Breast epithelium (tissue), 3 donors: ENCODE results near the gene CLDN2.

Experiments
- POLR2A ChIP-seq: fragments of 450-650 bp; IDR thresholded peaks from one replicate; pipeline ENCODE4 v1.6.1; 2016; ENCODE audit warnings: antibody characterized with exemption, mild to moderate bottlenecking, moderate library complexity
- POLR2AphosphoS5 ChIP-seq, 3 donors: sonication (generic); formaldehyde crosslinking; IDR thresholded peaks; one replicate each; pipeline ENCODE4 v1.6.1; 2017; ENCODE audit warnings: antibody characterized with exemption in 3 of 3

- no peak for TF ChIP-seq POLR2AphosphoS5 (IDR thresholded peaks at IDR 0.05)
- no peak for TF ChIP-seq POLR2A
Observed at GRCh38 chrX:106894392-106894909, 25.8 kb upstream of the CLDN2 start.
